DND-41 (cell line): ENCODE data around the gene PLSCR2.

Source experiments
- EZH2 ChIP-seq: IDR thresholded peaks from 3 replicates; pipeline ENCODE4 v1.6.1; 2012; ENCODE audit warnings: borderline replicate concordance, low read depth, mild to moderate bottlenecking, moderate library complexity, low read length, inconsistent platforms; ENCODE audit not compliant: severe bottlenecking
- TF ChIP-seq, protein P1 (sequence below): IDR thresholded peaks from 2 replicates; pipeline ENCODE4 v1.5.1; 2012; ENCODE audit warnings: borderline replicate concordance, low read length, moderate library complexity, mild to moderate bottlenecking; ENCODE audit not compliant: poor library complexity, severe bottlenecking; ENCODE audit errors: extremely low read depth

DNA sequence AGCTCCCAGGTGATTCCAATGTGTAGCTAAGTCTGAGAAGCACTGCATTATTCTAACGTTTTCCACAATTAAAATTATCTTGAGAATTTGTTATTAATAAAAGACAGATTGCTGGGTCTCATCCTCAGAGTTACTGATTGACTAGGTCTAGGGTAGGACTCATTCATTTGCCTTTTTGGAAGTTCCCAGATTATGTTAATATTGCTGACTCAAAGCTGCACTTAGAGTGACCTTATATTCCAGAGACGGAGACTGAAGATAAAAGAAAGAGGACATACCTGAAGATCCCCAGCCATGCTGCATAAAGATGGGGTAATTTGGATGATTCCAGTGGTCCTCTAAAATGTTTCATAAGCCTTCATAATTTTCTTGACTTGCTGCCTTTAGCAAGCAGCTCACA is 81.8 kb downstream of the PLSCR2 start:
- TF ChIP-seq, protein P1, sequence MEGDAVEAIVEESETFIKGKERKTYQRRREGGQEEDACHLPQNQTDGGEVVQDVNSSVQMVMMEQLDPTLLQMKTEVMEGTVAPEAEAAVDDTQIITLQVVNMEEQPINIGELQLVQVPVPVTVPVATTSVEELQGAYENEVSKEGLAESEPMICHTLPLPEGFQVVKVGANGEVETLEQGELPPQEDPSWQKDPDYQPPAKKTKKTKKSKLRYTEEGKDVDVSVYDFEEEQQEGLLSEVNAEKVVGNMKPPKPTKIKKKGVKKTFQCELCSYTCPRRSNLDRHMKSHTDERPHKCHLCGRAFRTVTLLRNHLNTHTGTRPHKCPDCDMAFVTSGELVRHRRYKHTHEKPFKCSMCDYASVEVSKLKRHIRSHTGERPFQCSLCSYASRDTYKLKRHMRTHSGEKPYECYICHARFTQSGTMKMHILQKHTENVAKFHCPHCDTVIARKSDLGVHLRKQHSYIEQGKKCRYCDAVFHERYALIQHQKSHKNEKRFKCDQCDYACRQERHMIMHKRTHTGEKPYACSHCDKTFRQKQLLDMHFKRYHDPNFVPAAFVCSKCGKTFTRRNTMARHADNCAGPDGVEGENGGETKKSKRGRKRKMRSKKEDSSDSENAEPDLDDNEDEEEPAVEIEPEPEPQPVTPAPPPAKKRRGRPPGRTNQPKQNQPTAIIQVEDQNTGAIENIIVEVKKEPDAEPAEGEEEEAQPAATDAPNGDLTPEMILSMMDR: no peak
- no peak for TF ChIP-seq EZH2
